ENCODE data around the gene FBH1.
"Not testable (repeated sequence)": the region's sequence is repeated elsewhere in the genome, so short reads cannot be mapped to it uniquely, and the experiment has no call there.

Gene FBH1

GRCh38 chr10:5905854-5906507, 15.9 kb downstream of the FBH1 start:
- DNase-seq, result no peak

GRCh38 chr10:5906651-5907050, 16.6 kb downstream of the FBH1 start:
- DNase-seq, result no peak

- DNase-seq, result not testable (repeated sequence)
Measured at GRCh38 chr10:5908676-5909075, 18.6 kb downstream of the FBH1 start.

GRCh38 chr10:5910323-5911100, 20.5 kb downstream of the FBH1 start:
- DNase-seq, result no peak

- DNase-seq, result no peak
Measured at GRCh38 chr10:5911670-5912069, 21.6 kb downstream of the FBH1 start.

- no peak for DNase-seq
Measured at GRCh38 chr10:5913736-5914135, 23.7 kb downstream of the FBH1 start.

- DNase-seq, result no peak
Measured at GRCh38 chr10:5915451-5915850, 25.4 kb downstream of the FBH1 start.

GRCh38 chr10:5917305-5917704, 27.3 kb downstream of the FBH1 start:
- DNase-seq, result no peak

GRCh38 chr10:5918763-5919162, 28.7 kb downstream of the FBH1 start:
- DNase-seq, result no peak

- no peak for DNase-seq
Measured at GRCh38 chr10:5919568-5919967, 29.5 kb downstream of the FBH1 start.

GRCh38 chr10:5921746-5922145, 31.7 kb downstream of the FBH1 start:
- DNase-seq, result no peak

- no peak for DNase-seq
Measured at GRCh38 chr10:5924889-5925288, 34.8 kb downstream of the FBH1 start.

GRCh38 chr10:5927306-5927705, 37.3 kb downstream of the FBH1 start:
- DNase-seq, result no peak

GRCh38 chr10:5929442-5929841, 39.4 kb downstream of the FBH1 start:
- DNase-seq, result no peak

- no peak for DNase-seq
Measured at GRCh38 chr10:5930272-5930671, 40.2 kb downstream of the FBH1 start.

GRCh38 chr10:5932345-5932744, 42.3 kb downstream of the FBH1 start:
- no peak for DNase-seq

- DNase-seq, result no peak
Measured at GRCh38 chr10:5933909-5934546, 44.0 kb downstream of the FBH1 start.

GRCh38 chr10:5935628-5936027, 45.6 kb downstream of the FBH1 start:
- DNase-seq, result no peak

GRCh38 chr10:5937016-5937415, 47.0 kb downstream of the FBH1 start:
- no peak for DNase-seq

GRCh38 chr10:5938291-5938690, 48.2 kb downstream of the FBH1 start:
- no peak for DNase-seq

GRCh38 chr10:5940807-5941218, 50.8 kb downstream of the FBH1 start:
- no peak for DNase-seq

GRCh38 chr10:5941579-5941978, 51.5 kb downstream of the FBH1 start:
- no peak for DNase-seq

GRCh38 chr10:5942001-5942400, 52.0 kb downstream of the FBH1 start:
- no peak for DNase-seq

- no peak for DNase-seq
Measured at GRCh38 chr10:5942474-5942873, 52.4 kb downstream of the FBH1 start.

Data from MV-4-11 (cell line).